HG03045 (cell line): ENCODE results near the gene MPZL1.

ENCODE experiments used
- ATAC-seq: cut with Tn5 transposase; IDR thresholded peaks from one replicate; pipeline ENCODE4 v1.9.1; 2021; ENCODE audit warnings: mild to moderate bottlenecking, moderate library complexity; ENCODE audit not compliant: unreplicated experiment

MPZL1 gene

GRCh38 chr1:167775178-167775577, 53.4 kb downstream of the MPZL1 start:
- no peak for ATAC-seq

DNA sequence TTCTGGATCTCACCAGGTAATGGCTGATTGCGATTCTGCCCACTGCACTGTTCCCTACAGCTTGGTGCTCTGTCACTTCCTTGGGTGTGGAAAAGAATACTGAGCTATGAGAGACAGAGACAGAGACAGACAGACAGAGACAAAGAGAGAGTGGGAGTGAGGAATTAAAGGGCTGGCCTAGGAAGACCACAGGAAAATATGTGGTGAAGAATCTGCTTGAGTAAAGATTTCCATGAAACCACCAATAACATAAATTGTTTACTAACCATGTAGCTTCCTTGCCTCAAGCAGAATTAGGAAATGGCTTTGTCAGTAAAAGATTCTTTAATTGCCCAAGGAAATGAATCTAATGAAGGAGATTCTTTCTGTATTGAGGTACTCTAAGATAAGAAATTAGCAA, 54.4 kb downstream of the MPZL1 start:
- no peak for ATAC-seq

DNA sequence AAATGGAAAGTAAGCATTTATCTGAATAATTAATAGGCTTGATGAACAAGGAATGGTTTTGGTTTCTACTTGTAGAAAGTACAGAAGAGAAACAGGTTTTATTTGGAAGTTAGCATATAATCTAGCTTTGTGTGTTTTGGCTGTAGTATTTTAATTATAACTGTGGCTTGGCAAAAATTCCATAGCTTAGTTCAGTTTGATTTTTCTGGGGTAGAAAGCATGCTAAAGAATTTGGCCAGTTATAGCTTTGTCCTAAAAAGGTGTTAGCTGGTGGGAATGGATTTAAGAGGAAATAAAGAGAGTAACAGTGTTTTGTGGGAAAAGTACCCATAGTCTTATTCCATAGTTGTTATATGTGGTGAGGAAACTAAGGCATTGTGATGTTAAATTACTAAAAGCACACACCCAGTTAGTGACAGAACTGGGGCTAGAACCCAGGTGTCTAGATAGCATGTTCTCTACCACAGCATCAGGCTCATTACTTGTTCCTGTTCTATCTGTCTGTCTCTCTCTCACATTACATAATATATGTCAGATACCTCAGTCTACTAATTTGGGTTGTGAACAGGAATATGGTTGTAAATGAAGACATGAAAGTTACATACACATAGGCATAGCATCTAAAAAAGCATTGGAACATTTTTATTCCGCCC, 55.0 kb downstream of the MPZL1 start:
- ATAC-seq: no peak

GRCh38 chr1:167777269-167777650, 55.5 kb downstream of the MPZL1 start:
- ATAC-seq: no peak

DNA sequence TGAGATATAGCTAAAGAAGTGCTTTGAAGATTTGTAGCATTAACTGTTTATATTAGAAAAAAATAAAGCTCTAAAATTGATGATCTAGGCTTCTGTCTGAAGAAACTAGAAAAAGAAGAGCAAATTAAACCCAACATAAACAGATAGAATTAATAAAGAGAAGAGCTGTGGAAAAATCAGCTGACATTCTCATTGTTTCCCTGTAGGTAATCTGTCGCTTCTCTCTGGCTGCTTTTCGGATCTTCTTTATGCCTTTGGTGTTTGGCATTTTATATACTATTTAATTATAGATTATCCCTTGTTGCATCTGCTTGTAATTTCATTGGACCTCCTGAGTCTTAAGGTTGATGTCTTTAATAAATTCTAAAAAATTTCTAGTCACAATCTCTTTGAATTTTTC, 59.8 kb downstream of the MPZL1 start:
- ATAC-seq: no peak

DNA sequence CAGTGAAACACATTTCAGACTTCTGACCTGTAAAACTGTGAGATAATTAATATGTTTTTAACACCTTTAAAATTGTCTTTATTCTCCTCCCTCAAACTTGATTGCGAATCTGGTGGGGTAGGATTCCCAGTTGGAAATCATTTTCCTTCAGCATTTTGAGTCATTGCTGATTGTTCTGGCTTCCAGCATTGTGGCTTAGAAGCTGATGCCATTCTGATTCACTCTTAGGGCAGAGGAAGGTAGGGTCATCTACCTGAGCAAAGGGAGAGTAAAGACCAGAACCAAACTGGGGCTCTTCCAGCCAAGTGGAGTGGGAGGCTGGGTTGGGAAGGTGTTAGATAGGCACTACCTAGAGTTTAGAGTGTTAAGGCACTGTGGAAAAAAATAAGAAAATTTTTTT, 61.2 kb downstream of the MPZL1 start:
- ATAC-seq: no peak

- no peak for ATAC-seq
These were observed 63.2 kb downstream of the MPZL1 start for GRCh38 chr1:167784876-167785550.

- ATAC-seq: no peak
These were observed 64.7 kb downstream of the MPZL1 start for GRCh38 chr1:167786502-167786901.

GRCh38 chr1:167789501-167789900, 67.7 kb downstream of the MPZL1 start:
- no peak for ATAC-seq

DNA sequence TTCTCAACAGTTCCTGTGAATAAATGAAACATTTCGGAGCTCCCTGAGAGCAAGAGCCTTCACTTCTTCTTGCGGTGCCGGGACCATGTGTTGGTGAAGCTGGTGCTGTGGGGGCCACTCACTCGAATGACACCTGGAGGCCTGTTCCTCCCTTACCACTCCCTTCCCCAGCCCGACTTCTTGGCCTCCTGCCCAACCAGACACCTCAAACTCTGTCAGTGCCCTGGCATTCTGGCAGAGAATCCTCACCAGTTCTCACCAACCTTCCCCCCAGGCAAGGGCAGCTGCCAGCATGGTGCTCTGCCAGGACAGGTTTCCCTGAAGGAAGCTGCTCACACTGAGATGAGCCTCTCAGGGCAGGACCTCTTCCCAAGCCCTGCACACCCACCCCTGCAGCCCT, 68.3 kb downstream of the MPZL1 start:
- ATAC-seq: no peak

GRCh38 chr1:167791281-167792187, 69.8 kb downstream of the MPZL1 start:
- no peak for ATAC-seq

GRCh38 chr1:167792188-167792565, 70.4 kb downstream of the MPZL1 start:
- ATAC-seq: no peak

GRCh38 chr1:167794043-167794442, 72.3 kb downstream of the MPZL1 start:
- ATAC-seq: no peak

DNA sequence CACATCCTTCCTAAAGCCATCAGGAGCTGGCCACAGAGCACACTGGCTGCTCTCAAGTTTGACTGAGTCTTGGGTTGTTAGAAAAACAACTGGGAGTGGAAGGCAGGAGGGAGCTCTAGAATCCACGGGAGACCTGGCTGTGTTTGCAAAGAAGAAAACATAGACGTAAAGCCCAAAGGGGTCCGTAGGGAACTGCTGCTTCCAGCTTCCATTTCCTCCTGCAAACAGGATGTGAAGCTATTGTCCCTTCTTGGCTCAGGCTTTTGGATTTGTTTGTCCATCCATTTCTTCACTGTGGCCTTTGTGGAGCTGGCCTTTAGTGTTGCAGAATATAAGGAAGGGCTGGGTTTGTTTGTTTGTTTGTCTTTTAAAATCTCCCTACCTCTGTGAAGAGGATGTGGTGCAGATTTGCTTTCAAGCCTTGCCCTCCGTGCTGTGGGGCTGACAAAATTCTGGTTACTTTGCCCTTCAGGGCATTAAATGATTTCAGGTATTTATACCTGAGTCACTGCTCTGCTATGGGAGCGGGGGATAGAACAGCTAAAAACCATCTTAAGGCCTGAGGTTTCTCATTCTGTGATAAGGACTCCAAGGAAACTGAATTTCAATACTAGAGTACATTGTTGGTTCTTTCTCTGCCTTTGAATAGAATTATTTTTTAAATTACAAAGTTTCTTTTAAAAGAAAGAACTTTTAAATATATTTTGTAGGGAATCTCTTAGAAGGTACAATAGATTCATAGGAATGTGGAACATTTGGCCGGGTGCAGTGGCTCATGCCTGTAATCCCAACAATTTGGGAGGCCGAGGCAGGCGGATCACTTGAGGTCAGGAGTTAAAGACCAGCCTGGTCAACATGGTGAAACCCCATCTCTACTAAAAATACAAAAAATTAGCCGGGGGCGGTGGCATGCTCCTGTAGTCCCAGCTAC, 74.3 kb downstream of the MPZL1 start:
- no peak for ATAC-seq

DNA sequence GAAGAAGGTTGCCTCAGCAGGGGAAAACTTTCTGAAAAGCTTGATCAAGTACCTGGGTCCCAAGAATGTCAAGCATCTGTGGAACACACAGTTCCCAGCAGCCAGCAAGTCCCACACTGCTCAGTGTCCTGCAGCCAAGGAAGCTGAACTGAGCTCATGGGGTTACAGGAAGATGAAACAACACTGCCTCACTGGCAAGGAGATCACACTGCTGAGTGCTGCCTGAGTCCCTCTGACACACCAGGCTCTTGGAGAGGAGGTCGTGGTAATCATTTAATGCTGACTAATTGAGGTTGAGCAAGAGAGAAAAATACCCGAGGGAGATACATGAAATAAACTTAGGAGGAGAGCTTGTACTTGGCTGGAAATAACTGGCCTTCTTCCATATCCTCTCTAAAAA, 75.2 kb downstream of the MPZL1 start:
- no peak for ATAC-seq

DNA sequence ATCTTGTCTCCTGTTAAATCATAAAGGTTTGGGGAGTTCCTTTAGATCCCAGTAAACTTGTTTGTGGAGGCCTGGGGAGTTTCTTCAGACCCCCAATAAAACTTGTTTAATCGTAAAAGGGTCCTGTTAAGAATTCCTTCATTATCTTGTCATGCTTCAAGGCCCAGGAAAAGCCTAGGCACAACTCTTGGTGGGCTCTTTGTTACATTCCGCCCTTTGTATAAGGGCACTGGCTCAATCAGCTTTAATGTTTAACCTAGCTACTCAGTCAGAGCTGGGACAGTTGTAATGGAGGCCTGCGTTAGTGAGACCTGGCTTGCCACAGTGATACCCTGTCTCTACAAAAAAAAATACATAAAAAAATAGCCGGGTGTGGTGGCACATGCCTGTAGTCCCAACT, 77.2 kb downstream of the MPZL1 start:
- ATAC-seq: no peak

GRCh38 chr1:167799747-167800146, 78.0 kb downstream of the MPZL1 start:
- no peak for ATAC-seq

GRCh38 chr1:167800251-167800650, 78.5 kb downstream of the MPZL1 start:
- ATAC-seq: no peak

DNA sequence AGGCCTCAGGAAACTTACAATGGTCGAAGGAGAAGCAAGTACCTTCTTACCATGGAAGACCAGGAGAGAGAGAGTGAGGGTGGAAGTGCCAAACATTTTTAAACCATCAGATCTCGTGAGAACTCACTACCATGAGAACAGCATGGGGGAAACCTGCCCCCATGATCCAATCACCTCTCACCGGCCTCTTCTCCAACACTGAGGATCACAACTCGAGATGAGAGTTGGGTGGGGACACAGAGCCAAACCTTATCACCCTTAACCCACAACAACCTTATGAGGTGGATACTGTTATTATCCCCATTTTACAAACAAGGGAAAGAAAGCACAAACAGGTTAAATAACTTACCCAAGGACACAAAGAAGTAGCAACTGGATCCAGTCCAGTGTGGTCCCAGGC, 80.5 kb downstream of the MPZL1 start:
- ATAC-seq: no peak

- peak; percentile 96 for ATAC-seq
These were observed 81.8 kb downstream of the MPZL1 start for GRCh38 chr1:167803358-167804207.
